K562 (cell line): Measurements from ENCODE around the gene NISCH.

Experiments
- CTCF ChIP-seq, 3 experiments: IDR thresholded peaks in 2 of 3; conservative IDR thresholded peaks in 1 of 3; 2 replicates each; pipeline ENCODE4 v1.5.1; 2011 to 2012; ENCODE audit warnings: low read length in 3 of 3, mild to moderate bottlenecking in 3 of 3, control low read depth in 2 of 3, improper control_type of control experiment in 1 of 3, inconsistent platforms in 1 of 3, low read depth in 1 of 3, mixed read lengths in 1 of 3, moderate library complexity in 1 of 3; ENCODE audit not compliant: insufficient read depth in 2 of 3
- HMGXB4 ChIP-seq: sonication (generic); formaldehyde crosslinking; IDR thresholded peaks from 2 replicates; pipeline ENCODE4 v1.8.1; 2023; ENCODE audit warnings: mild to moderate bottlenecking, missing genetic modification reagents
- SRF ChIP-seq, 2 experiments: fragments of 250-450, 450-650 bp in 1 of 2; sonication (Bioruptor Pico) in 1 of 2; sonication (generic) in 1 of 2; formaldehyde crosslinking; IDR thresholded peaks; 2 replicates each; pipeline versions ENCODE4 v1.5.0 to v1.5.1; 2020 to 2022; ENCODE audit warnings: mild to moderate bottlenecking in 1 of 2, missing genetic modification reagents in 1 of 2
- TAF7 ChIP-seq: fragments of 450-650 bp; IDR thresholded peaks from 2 replicates; pipeline ENCODE4 v1.6.1; 2016; ENCODE audit warnings: missing genetic modification characterization, missing compliant biosample characterization

GRCh38 chr3:52468336-52468735 lies 12.9 kb downstream of the NISCH start:
- TF ChIP-seq CTCF (IDR thresholded peaks at IDR 0.05 in 2 of 3, conservative IDR thresholded peaks at IDR 0.05 in 1 of 3; ENCODE audit: insufficient read depth in 2 of 3, low read depth in 1 of 3, low read length in 3 of 3): no peak
- TF ChIP-seq HMGXB4 (CRISPR knock-in tag): no peak
- no peak for TF ChIP-seq TAF7 (tag)
- TF ChIP-seq SRF (CRISPR knock-in tag; IDR thresholded peaks at IDR 0.05): no peak
